Measurements from ENCODE around the gene SNRPA.

- TF ChIP-seq ARNTL (CRISPR knock-in tag; IDR thresholded peaks at IDR 0.05; ENCODE audit: borderline replicate concordance, low read depth) (no peak), CREB5 (CRISPR knock-in tag; IDR thresholded peaks at IDR 0.05; ENCODE audit: low read depth) (no peak), ZFP3 (CRISPR knock-in tag; IDR thresholded peaks at IDR 0.05) (no peak), ZFP30 (CRISPR knock-in tag; IDR thresholded peaks at IDR 0.05) (no peak), ZNF565 (CRISPR knock-in tag; conservative IDR thresholded peaks at IDR 0.05; ENCODE audit: low read depth) (no peak), RARB (CRISPR knock-in tag; IDR thresholded peaks at IDR 0.05) (no peak), CSRNP3 (CRISPR knock-in tag; IDR thresholded peaks at IDR 0.05) (no peak), ZNF70 (CRISPR knock-in tag; IDR thresholded peaks at IDR 0.05) (no peak)
Measured at GRCh38 chr19:40701758-40702157, 49.2 kb upstream of the SNRPA start.
